ENCODE measurements around the gene SPC24.

Gene SPC24

DNA sequence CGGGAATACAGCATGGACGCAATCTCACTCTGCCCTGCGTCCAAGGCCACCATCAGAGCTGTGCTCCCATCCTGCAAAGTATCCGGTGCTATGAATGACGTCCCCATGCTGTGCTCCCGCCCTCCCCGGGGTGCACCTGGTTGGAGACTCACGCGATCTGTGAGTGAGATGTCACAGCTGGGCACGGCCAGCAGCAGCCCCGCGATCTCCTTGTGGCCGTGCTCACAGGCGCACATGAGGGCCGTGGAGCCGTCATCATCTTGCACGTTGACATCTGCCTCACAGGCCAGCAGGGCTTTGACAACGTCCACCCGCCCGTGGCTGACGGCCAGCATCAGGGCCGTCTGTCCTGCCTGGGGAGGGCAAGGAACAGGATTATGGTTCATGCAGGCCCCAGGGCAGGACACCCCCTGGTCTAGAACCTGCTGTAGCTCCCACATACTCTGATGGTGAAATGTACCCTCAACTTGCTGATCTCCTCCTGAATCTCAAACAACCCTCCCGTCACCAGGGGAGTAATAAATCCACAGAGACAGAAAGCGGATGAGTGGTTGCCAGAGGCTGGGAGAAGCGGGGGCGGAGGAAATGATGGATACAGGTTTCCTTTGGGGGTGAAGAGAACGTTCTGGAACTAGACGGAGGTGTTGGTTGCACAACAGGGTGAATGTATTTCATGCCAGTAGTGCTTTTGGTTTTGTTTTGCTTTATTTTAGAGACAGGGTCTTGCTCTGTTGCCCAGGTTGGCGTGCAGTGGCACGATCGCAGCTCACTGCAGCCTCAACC is 14.5 kb upstream of the SPC24 start:
- no peak for DNase-seq (ENCODE audit: low read depth, low spot score)
- ChIA-PET CTCF (interaction anchor here (1.3 kb wide), 1 partner anchor 135 kb away, joined by 3 read pairs; no protein-coding TSS in a partner anchor), POLR2A (interaction anchor here (1.7 kb wide), 1 partner anchor 26 kb away, joined by 5 read pairs; no protein-coding TSS in a partner anchor)
- TF ChIP-seq, protein P1, sequence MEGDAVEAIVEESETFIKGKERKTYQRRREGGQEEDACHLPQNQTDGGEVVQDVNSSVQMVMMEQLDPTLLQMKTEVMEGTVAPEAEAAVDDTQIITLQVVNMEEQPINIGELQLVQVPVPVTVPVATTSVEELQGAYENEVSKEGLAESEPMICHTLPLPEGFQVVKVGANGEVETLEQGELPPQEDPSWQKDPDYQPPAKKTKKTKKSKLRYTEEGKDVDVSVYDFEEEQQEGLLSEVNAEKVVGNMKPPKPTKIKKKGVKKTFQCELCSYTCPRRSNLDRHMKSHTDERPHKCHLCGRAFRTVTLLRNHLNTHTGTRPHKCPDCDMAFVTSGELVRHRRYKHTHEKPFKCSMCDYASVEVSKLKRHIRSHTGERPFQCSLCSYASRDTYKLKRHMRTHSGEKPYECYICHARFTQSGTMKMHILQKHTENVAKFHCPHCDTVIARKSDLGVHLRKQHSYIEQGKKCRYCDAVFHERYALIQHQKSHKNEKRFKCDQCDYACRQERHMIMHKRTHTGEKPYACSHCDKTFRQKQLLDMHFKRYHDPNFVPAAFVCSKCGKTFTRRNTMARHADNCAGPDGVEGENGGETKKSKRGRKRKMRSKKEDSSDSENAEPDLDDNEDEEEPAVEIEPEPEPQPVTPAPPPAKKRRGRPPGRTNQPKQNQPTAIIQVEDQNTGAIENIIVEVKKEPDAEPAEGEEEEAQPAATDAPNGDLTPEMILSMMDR (IDR thresholded peaks at IDR 0.05; ENCODE audit: insufficient read depth, low read length, missing control alignments), result no peak
- H3K4me3 ChIP-seq (ENCODE audit: low read depth, low read length), result no peak overlapping the region

DNA sequence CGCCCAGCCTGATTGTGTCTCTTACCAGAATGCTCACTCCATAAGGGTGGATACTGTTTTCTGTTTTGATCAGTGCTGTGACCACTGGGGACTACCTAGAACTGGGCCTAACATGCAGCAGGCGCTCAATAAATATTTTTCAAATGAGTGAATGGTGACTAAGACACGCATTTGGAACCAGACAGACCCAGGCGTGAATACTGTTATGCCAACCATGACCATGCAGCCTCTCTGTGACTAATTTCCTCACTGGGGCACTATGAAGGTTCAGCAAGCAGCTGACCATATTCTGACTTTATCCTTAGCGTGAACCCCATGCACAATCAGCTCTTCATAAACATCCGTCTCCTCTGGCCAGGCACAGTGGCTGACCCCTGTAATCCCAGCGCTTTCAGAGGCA is 13.0 kb upstream of the SPC24 start:
- POLR2A ChIA-PET, result interaction anchor here (0.5 to 2.4 kb wide), 4 partner anchors 21 to 160 kb away, joined by 5 to 11 read pairs (median 7); no protein-coding TSS in a partner anchor
- CTCF ChIA-PET, result interaction anchor here (0.7 to 1.0 kb wide), 5 partner anchors 9 to 43 kb away, joined by 3 to 4 read pairs (median 3); no protein-coding TSS in a partner anchor
- TF ChIP-seq, protein P1 (IDR thresholded peaks at IDR 0.05; ENCODE audit: insufficient read depth, low read length, missing control alignments), result no peak
- peak; percentile 82 for DNase-seq (ENCODE audit: low read depth, low spot score)
- H3K4me3 ChIP-seq (ENCODE audit: low read depth, low read length), result no peak overlapping the region

DNA sequence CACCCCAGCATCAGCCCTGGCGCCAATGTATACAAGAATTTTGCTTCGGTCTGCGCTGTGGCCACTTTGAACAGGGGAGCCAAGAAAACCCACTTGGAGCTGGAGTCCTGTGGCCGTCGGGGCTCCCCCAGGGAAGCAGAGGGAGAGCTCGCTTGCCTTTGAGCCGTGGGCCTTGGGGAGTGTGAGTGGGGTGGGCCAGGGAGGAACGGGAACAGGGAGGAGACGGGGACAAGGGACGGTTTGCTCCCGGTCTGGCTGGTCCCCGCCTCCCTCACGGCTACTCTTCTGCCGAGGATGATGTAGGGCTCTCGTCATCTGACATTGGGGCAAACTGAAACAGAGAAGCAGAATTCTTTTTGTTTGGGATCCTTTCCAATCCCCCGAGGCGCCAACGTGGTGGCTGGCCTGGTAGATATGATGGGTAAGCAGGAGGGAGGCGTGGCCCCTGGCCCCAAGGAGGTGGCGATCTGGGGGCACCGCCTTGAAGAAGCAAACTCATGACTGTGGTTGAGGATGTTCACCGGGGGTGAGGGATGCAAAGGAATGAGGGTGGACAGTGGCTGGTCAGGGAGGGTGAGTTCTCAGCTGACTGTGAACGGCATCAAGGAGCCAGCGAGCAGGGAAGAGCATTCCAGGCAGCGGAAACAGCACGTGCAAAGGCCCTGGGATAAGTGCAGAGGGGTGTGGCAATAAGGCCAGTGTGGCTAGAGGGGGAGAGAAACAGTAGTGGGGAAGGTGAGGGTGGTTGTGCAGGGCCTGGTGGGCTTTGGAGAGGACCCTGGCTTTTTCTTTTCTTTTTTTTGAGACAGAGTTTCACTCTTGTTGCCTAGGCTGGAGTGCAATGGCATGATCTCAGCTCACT is 10.9 kb upstream of the SPC24 start:
- no peak for DNase-seq (ENCODE audit: low read depth, low spot score)
- no peak overlapping the region for H3K4me3 ChIP-seq (ENCODE audit: low read depth, low read length)
- TF ChIP-seq, protein P1 (IDR thresholded peaks at IDR 0.05; ENCODE audit: insufficient read depth, low read length, missing control alignments), result no peak
- CTCF ChIA-PET, result interaction anchor here (1.2 to 1.3 kb wide), 2 partner anchors 22 to 37 kb away, joined by 3 to 4 read pairs; no protein-coding TSS in a partner anchor
- POLR2A ChIA-PET, result interaction anchor here (1.2 to 2.4 kb wide), 2 partner anchors 10 to 28 kb away, joined by 3 to 11 read pairs; no protein-coding TSS in a partner anchor

DNA sequence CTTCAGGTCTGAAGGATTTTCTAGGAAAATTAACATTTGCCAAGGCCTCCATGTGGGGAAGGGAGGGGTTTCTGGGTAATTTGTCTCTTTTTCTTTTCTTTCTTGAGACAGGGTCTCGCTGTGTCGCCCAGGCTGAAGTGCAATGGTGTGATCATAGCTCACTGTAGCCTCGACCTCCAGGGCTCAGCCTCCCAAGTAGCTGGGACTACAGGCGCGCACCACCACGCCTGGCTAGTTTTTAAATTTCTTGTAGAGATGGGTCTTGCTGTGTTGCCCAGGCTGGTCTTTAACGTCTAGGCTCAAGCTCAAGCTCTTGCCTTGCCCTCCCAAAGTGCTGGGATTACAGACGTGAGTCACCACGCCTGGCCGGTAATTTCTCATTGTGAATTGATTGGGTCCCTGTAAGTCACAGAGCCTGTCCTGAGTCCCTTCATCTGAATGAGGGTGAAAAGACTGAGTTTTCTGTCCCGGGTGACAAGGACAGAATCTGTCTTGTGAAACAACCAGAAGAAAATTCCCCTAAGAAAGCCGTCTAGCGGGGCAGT is 10.0 kb upstream of the SPC24 start:
- DNase-seq (ENCODE audit: low read depth, low spot score), result no peak
- TF ChIP-seq, protein P1 (IDR thresholded peaks at IDR 0.05; ENCODE audit: insufficient read depth, low read length, missing control alignments), result no peak
- ChIA-PET CTCF (interaction anchor here (1.2 to 1.3 kb wide), 2 partner anchors 22 to 38 kb away, joined by 3 to 4 read pairs; no protein-coding TSS in a partner anchor), POLR2A (interaction anchor here (1.7 kb wide), 1 partner anchor 10 kb away, joined by 6 read pairs; the partner anchor contains the start of gene SPC24)
- H3K4me3 ChIP-seq (ENCODE audit: low read depth, low read length), result no peak overlapping the region

DNA sequence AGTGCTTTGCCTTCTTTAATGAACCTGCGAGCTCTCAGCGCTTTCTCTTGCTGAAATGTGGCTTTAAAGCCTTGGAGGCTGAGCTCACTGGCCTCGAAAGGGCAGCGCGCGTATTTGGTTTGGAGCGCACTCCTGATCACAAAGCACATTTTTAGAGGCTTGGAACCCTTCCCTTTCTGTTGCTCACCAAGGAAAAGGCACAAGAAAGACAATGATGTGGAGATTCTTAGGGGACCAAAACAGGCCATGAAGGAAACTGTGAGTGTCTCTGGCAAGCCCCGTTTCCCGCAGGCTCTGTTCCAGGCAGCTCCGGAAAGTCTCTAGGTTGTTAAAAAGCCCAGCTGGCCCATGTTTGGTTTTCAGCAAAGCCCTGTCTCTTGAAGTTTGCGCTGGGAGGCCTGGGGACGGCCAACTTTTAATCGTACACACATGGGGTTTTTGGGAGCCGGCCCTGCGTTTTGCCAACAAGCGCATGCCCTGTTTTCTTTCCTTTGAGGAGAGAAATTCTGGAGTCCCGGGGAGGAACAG is 9.4 kb upstream of the SPC24 start:
- H3K4me3 ChIP-seq (ENCODE audit: low read depth, low read length), result no peak overlapping the region
- CTCF ChIA-PET, result interaction anchor here (1.2 to 1.4 kb wide), 3 partner anchors 11 to 38 kb away, joined by 3 to 6 read pairs (median 3); no protein-coding TSS in a partner anchor
- no peak for DNase-seq (ENCODE audit: low read depth, low spot score)
- POLR2A ChIA-PET, result interaction anchor here (1.7 kb wide), 1 partner anchor 9 kb away, joined by 6 read pairs; the partner anchor contains the start of gene SPC24
- TF ChIP-seq, protein P1 (IDR thresholded peaks at IDR 0.05; ENCODE audit: insufficient read depth, low read length, missing control alignments), result no peak
